Panc1 (cell line): ENCODE results near the gene DNAAF3.

Experiments
- CTCF ChIP-seq: fragments of 450-650 bp; IDR thresholded peaks from 2 replicates; pipeline ENCODE4 v1.5.1; 2017; ENCODE audit warnings: mild to moderate bottlenecking
- POLR2AphosphoS5 ChIP-seq: IDR thresholded peaks from 2 replicates; pipeline ENCODE4 v1.6.1; 2012; ENCODE audit warnings: mild to moderate bottlenecking, low read depth, low read length, moderate library complexity
- REST ChIP-seq, 2 experiments: IDR thresholded peaks; 2 replicates each; pipeline ENCODE4 v1.6.1; 2011 to 2012; ENCODE audit warnings: low read depth in 2 of 2, control low read depth in 1 of 2, low read length in 1 of 2, mild to moderate bottlenecking in 1 of 2, moderate library complexity in 1 of 2; ENCODE audit not compliant: insufficient read depth in 1 of 2
- SIN3A ChIP-seq: IDR thresholded peaks from 2 replicates; pipeline ENCODE4 v1.6.1; 2012; ENCODE audit warnings: low read depth, mild to moderate bottlenecking, low read length, moderate library complexity, borderline replicate concordance; ENCODE audit not compliant: insufficient read depth

- TF ChIP-seq CTCF (no peak), POLR2AphosphoS5 (no peak), SIN3A (no peak), REST (IDR thresholded peaks at IDR 0.05; ENCODE audit: insufficient read depth in 1 of 2, low read depth in 2 of 2, low read length in 1 of 2) (no peak)
Observed at GRCh38 chr19:55137915-55138314, 28.5 kb downstream of the DNAAF3 start.
